K562 (cell line): ENCODE measurements around the gene ADGRB2. TPM values are rescaled to one million over a fixed set of nuclear protein-coding genes. Genes with fewer than 3 reads are reported as not detected.

Source experiments
- ARID4B ChIP-seq: sonication (generic); formaldehyde crosslinking; IDR thresholded peaks from 2 replicates; pipeline ENCODE4 v1.8.0; 2022; ENCODE audit warnings: mild to moderate bottlenecking, missing genetic modification reagents
- CBX3 ChIP-seq, 2 experiments: IDR thresholded peaks; 1 replicate in 1 of 2; 2 replicates in 1 of 2; pipeline ENCODE4 v1.6.1; 2012; ENCODE audit warnings: inconsistent platforms in 2 of 2, low read length in 2 of 2, borderline replicate concordance in 1 of 2, control low read depth in 1 of 2
- HNRNPH1 ChIP-seq: fragments of 200-400 bp; formaldehyde crosslinking; optimal IDR thresholded peaks from 2 replicates; pipeline ENCODE3; 2017; ENCODE audit warnings: low read depth, mild to moderate bottlenecking, low read length, moderate library complexity
- MAZ ChIP-seq, 2 experiments: fragments of 450-650 bp in 1 of 2; sonication (generic) in 1 of 2; formaldehyde crosslinking; IDR thresholded peaks in 1 of 2; conservative IDR thresholded peaks in 1 of 2; 2 replicates each; pipeline versions ENCODE4 v1.4.0 to v1.5.0; 2020; ENCODE audit warnings: mild to moderate bottlenecking in 1 of 2, missing genetic modification reagents in 1 of 2
- NFXL1 ChIP-seq: fragments of 450-650 bp; formaldehyde crosslinking; IDR thresholded peaks from 2 replicates; pipeline ENCODE4 v1.4.0; 2021; ENCODE audit warnings: mild to moderate bottlenecking
- NR2C1 ChIP-seq, 2 experiments: fragments of 450-650 bp; IDR thresholded peaks; 2 replicates each; pipeline ENCODE4 v1.6.1; 2017; ENCODE audit warnings: mild to moderate bottlenecking in 2 of 2, antibody characterized with exemption in 1 of 2, inconsistent platforms in 1 of 2, missing compliant biosample characterization in 1 of 2, missing genetic modification characterization in 1 of 2
- NR4A1 ChIP-seq, 2 experiments: fragments of 250-450 bp in 1 of 2; fragments of 450-650 bp in 1 of 2; sonication (Bioruptor Pico) in 1 of 2; IDR thresholded peaks; 2 replicates each; pipeline versions ENCODE4 v1.4.0 to v1.6.1; 2016 to 2020; ENCODE audit warnings: mild to moderate bottlenecking in 2 of 2, missing compliant biosample characterization in 1 of 2, missing genetic modification characterization in 1 of 2, moderate library complexity in 1 of 2
- PBX2 ChIP-seq, 2 experiments: IDR thresholded peaks in 1 of 2; conservative IDR thresholded peaks in 1 of 2; 2 replicates each; pipeline ENCODE4 v1.6.1; 2016; ENCODE audit warnings: low read depth in 2 of 2, mild to moderate bottlenecking in 1 of 2, missing compliant biosample characterization in 1 of 2, missing genetic modification characterization in 1 of 2, moderate library complexity in 1 of 2
- STAT6 ChIP-seq: sonication (generic); formaldehyde crosslinking; IDR thresholded peaks from 2 replicates; pipeline ENCODE4 v1.8.1; 2023; ENCODE audit warnings: mild to moderate bottlenecking, missing genetic modification reagents
- polyA plus RNA-seq, 8 experiments: library from polyadenylated mRNA; depleted of rRNA in 4 of 8; stranded (reverse) in 5 of 8; unstranded in 3 of 8; fragments of >200 nt; fragmentation: Nextera tagmentation in 2 of 8; fragmentation: Illumina TruSeq in 1 of 8; extraction: Ambion mirVana in 2 of 8; extraction: Trizol in 1 of 8; gene quantifications; 2 replicates each; pipeline versions ENCODE4 v1.2.1 to v1.2.3, GENCODE V29; 2011 to 2014; ENCODE audit warnings: inconsistent platforms in 1 of 8, missing spikeins in 1 of 8
- total RNA-seq, 7 experiments: library from RNA; depleted of rRNA in 6 of 7; stranded (reverse); fragments of >200 nt in 6 of 7; fragmentation: Illumina TruSeq in 2 of 7; extraction: Trizol in 2 of 7; gene quantifications; 2 replicates each; pipeline versions ENCODE4 v1.2.1 to v1.2.3, GENCODE V29; 2011 to 2021; ENCODE audit warnings: low replicate concordance in 1 of 7

Gene ADGRB2
- total and polyA plus RNA-seq, 9 of the 15 experiments (the other 6 are each of a cell fraction or from before 2014, with no cell fraction given): 0.04 to 0.23 (median 0.20) TPM; not detected in 2

GRCh38 chr1:31725134-31725533, 39.0 kb downstream of the ADGRB2 start (continued):
- no peak for TF ChIP-seq ARID4B
- no peak for TF ChIP-seq NR2C1 (IDR thresholded peaks at IDR 0.05)
- no peak for TF ChIP-seq NR2C1 (tag; IDR thresholded peaks at IDR 0.05)
- TF ChIP-seq NR4A1 (CRISPR knock-in tag; IDR thresholded peaks at IDR 0.05): no peak
- TF ChIP-seq NR4A1 (tag; IDR thresholded peaks at IDR 0.05): no peak
- no peak for TF ChIP-seq STAT6 (CRISPR knock-in tag)
- no peak for TF ChIP-seq MAZ (CRISPR knock-in tag; conservative IDR thresholded peaks at IDR 0.05 in 1 of 2, IDR thresholded peaks at IDR 0.05 in 1 of 2)
- TF ChIP-seq PBX2 (CRISPR knock-in tag; IDR thresholded peaks at IDR 0.05; ENCODE audit: low read depth): no peak
- no peak for TF ChIP-seq PBX2 (tag; conservative IDR thresholded peaks at IDR 0.05; ENCODE audit: low read depth)
- TF ChIP-seq HNRNPH1: no peak
- TF ChIP-seq NFXL1: no peak
- no peak for TF ChIP-seq CBX3 (IDR thresholded peaks at IDR 0.05; ENCODE audit: borderline replicate concordance in 1 of 2, low read length in 2 of 2)
